GM21360 (cell line): Measurements from ENCODE around the gene PRRG3.
"Not testable (repeated sequence)": the region's sequence is repeated elsewhere in the genome, so short reads cannot be mapped to it uniquely, and the experiment has no call there.

ENCODE experiments used
- ATAC-seq: cut with Tn5 transposase; IDR thresholded peaks from one replicate; pipeline ENCODE4 v1.9.1; 2021; ENCODE audit warnings: mild to moderate bottlenecking, moderate library complexity; ENCODE audit not compliant: unreplicated experiment

The PRRG3 gene

DNA sequence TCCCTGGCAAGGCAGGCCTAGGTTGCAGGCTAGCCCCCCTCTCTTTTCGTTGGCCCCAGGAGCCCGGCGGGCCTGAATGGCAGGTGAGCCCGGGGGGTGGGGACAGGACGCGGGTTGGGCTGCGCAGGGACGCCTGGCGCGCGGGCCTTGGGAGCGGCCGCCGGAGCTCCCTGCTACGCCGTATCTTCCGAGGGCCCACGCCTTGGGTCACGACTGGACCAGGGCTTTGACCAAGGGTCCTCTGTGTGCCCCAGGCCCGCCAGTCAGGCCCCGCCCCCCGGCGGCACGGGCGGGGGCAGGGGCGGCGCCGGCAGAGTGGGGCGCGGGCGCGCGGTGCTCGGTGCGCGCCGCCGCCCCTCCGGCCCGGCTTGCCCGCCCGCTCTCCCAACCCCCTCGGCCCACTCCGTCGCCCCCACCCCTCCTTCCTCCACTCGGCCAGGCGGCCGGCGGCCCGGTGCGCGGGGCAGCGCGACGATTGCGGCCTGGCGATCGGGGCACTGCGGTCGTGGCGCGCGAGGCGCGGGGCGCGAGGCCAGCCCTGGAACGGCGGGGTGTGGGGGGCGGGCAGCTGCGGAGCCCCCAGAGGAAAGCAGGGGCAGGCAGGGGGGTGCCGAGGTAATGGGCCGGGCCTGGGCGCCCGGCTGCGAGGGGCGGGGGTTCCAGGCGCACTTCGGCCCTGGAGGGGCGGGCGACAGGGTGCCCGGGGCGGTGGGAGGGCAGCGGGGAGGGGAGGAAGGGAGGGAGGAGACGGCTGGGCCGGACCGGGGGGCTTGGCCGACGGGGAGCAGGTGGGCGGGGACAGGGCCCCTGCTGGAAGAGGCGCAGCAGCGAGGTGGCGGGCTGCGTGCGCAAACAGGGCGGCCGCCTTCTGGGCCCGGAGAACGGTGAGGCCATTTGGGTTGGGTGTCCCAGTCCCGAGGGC lies at the start of gene PRRG3:
TSS of gene PRRG3 (plus strand) at position 798 of the 922 bp plus-strand sequence. CDS start 3,357 bp downstream, outside the sequence.
- no peak for ATAC-seq

DNA sequence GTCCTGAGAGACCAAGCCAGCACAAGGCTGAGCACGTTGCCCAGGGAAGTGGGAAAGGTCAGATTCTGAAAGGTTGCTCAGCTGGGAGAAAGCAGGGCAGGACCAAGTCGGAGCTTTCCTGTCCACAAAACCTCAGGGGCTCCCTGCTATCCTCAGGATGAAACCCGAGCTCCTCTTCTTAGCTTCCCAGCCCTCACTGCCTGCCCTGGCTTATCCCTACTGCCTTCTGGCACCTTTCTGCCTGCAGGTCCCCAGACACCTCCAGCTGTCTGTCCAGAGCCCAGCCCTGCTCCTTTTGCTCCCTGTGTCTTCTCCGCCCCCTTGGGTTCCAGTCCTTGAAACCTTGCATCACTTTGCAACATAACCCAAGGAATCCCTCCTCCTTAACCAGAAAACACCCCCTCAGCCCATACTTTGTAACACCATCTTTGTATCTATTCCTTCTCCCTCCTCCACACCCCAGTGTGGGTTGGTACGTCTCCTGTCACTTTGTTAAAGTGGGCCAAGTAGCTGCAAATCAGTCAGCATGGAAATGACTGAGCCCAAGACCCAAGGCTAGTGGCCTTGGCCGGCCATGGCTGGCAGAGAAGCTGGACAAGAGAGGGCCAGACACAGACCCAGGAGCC lies 20.0 kb upstream of the PRRG3 start:
- ATAC-seq: no peak

GRCh38 chrX:151676196-151676595 lies 19.1 kb upstream of the PRRG3 start:
- no peak for ATAC-seq

DNA sequence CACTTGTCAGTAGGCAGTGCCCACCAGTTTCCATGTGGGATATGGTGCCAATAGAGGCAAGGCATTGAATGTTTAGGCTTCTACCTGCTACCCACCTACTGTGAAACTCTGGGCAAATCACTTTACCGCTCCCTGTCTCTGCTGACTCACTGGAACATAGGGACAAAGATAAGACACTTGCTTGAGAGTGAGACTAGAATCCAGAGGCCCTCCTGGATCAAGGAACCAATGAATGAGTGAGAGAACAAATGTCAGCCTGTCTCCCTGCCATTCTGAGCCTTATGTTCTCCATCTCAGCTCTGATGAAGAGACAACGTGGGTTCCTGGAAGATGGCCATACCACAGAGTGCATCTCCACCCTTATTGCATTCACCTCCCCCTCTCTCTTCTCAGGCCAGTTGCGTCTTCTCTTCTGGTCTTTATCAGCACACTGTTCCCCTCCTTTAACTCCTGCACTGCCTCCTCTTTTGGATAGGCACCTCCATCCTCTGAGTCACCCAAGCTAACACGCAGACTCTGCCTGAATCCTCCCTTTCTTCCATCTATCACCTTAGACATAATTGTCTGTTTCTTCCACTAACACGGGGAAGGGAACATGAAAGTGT lies 15.4 kb upstream of the PRRG3 start:
- ATAC-seq: no peak

DNA sequence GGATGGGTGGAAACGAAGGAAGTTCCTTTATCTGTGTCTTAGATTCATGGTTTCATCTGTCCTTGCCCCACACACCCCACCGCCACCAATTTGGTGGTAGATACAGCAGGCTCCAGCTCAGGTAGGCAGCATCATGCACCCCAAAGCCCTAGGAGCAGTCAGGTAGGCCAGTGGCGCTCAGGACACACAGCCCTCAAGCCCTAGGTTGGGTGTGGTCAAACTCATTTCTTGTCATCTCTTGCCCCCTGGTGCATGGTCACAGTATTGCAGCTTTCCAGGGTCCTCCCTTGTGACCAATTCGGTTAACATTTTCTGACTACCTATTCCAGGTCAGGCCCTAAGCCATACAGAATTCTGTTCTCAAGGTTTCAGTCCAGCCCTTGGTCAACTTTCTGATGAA lies 14.5 kb upstream of the PRRG3 start:
- ATAC-seq: peak; percentile 97

DNA sequence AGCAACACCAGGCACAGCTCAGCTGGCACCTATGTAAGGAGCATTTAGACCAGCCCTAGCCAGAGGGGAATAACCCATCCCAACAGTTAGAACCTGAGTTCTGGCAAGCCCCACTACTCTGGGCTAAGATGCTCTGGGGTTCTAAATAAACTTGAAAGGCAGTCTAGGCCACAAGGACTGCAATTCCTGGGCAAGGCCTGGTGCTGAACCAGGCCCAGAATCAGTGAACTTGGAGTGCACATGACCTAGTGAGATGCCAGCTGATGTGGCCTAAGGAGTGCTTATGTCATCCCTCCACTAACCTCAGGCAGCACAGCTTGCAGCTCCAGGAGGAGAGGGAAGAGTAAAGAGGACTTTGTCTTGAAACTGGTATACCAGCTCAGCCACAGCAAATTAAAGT lies 7.6 kb upstream of the PRRG3 start:
- no peak for ATAC-seq

DNA sequence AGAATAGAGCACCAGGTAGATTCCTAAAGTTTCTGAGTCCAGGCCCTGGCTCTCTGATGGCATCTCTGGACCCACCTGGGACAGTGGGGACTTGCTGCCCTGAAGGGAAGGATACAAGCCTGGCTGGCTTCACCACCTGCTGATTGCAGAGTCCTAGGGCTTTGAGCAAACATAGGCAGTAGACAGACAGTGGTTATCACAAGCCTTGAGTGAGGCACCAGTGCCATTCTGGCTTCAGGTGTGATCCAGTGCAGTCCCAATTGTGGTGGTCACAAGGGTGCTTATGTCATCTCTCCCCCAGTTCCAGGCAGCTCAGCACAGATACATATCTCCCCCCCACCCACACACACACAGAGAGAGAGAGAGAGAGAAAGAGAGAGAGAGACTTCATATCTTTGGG lies 6.6 kb upstream of the PRRG3 start:
- no peak for ATAC-seq

- no peak for ATAC-seq
These were observed 2.4 kb upstream of the PRRG3 start for GRCh38 chrX:151692825-151693224.

DNA sequence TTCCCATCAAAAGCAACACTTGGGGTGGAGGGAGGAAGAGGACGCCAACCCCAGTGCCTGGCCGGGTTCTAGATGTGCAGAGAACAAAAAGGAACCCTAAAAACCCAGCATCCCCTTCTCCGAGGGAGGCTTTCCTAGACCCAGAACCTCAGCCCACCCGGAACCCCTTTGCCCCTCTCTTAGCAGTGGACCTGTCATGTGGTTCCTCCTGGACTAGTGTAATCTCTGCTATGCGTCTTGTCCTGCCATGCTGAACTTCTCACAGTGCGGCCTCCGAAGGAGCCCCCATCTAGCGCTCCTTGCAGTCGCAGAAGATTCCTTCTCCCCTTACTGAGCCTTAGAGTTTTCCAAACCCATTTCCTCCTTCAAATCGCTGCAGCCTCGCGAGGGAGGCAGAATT lies 1.1 kb upstream of the PRRG3 start:
- ATAC-seq: no peak

DNA sequence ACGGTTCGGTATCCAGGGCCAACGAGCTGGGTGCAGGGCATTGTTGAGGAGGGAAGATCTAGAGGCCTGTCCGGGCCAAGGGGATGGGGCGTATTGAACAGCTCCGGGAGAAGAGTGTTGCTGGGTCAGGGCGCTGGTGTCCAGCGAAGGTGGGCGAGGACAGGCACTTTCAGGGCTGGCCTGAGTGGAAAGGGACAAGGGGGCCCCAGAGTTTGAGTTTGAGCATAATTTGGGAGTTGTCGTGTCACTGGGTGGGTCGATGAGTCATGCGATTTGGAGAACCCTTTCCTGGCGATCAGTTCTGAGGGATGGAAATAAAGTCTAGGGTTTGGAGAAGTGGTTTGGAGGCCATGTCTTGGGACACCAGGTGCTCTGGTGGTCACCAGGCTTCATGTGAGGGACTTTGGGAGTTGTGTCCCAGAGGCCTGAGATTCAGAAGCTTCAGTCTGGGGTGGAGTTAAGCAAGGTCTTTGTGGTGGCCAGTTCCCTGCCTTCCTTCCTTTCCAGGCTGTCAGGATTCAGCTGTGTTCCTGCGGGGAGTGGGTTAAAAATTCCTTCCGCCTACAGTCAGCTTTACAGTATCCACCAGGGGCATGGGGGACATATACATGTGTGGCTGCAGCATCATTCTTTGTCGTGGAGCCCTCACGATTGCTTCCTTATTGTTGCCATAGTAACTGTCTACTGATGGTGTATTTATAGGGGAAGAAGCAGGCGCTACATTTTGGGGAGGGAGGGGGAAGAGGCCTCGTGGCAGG lies 504 bp downstream of the PRRG3 start:
- ATAC-seq: no peak

DNA sequence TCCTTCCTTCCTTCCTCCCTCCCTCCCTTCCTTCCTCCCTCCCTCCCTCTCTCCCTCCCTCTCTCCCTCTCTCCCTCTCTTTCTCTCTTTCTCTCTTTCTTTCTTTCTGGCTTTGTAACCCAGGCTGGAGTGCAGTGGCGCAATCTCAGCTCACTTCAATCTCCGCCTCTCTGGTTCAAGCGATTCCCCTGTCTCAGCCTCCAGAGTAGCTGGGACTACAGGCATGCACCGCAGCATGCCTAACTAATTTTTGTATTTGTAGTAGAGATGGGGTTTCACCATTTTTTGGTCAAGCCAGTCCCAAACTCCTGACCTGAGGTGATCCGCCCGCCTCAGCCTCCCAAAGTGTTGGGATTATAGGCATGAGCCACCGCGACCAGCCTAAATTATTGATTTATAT lies 1.8 kb downstream of the PRRG3 start:
- ATAC-seq: not testable (repeated sequence)

DNA sequence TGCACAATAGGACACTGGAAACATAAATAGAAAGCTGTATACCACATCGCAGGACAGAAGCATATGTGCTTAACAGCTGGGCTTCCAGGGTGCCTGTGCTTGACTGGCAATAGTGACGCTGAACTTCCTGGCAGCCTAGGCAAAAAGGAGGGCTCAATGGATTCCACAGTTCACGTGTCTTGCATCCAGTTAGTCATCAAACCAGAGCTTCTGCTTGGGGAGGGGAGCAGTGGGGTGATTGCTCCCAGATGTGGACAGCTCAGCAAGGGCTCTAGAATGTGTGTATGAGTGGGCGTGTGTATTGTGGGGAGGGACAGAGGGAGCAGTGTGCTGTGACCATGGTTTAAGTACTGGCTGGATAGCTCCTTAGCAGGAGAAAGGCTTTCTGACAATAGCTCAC lies 2.3 kb downstream of the PRRG3 start:
- no peak for ATAC-seq

GRCh38 chrX:151698485-151698884 lies 3.2 kb downstream of the PRRG3 start:
- ATAC-seq: no peak

DNA sequence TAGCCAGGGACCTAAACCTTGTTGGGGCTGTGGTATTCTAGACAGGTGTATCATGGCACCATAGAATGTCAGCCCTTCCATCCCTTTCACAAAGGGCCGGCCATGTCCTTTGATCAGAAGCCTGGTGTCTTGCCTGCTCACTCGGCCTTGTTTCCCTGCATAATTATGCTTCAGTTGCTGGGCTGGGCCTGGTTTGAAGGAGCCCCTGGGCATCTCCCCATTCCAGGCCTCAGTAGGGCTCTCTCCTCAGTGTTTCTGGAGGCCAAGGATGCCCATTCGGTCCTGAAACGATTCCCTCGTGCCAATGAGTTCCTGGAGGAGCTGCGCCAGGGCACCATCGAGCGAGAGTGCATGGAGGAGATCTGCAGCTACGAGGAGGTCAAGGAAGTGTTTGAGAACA lies 4.5 kb downstream of the PRRG3 start:
- no peak for ATAC-seq

DNA sequence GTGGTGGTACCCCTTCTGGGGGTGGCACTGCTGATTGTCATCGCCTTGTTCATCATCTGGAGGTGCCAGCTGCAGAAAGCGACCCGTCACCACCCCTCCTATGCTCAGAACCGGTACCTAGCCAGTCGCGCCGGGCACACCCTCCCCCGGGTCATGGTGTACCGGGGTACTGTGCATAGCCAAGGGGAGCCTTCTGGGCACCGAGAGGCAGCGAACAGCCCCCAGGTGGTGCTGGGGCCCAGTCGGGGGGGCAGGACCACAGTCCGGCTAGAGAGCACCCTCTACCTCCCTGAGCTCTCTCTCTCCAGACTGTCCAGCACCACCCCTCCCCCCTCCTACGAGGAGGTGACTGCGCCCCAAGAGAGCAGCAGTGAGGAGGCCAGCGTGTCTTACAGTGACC lies 5.3 kb downstream of the PRRG3 start:
- ATAC-seq: no peak

- no peak for ATAC-seq
These were observed 5.8 kb downstream of the PRRG3 start for GRCh38 chrX:151701071-151701470.

GRCh38 chrX:151701531-151701930 lies 6.3 kb downstream of the PRRG3 start:
- ATAC-seq: no peak

DNA sequence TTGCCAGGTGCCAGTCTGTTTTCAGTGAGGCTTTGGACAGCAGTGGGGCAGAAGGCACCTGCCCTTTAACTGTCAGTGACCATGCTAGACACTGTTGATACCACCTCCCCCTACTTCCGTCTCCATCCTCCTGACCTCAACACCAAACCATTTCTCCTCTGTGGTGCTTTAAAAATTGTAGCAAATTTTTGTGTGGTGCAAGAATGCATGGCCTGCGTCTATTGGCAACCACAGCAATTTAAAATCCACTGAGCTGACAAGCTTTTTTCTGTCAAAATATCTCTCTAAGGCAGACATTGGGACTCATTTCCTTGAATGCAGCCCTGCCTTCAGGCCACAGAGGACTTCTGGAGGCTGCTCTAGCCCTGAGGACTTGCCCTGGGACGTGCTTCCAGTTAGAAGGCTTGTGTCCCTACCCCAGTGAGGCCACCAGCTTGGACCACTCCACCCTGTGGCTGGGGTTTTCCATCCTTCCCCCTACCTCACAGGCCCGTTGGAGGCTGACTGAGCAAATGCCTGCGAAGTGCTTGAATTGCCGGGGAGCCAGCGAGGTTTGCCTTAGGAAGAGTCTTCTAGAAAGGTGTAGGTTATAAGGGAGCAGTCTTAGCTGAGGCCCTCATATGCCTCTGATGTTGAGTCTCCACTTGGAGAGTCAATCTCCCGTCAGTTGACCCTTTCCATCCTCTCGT lies 6.9 kb downstream of the PRRG3 start:
- ATAC-seq: no peak

DNA sequence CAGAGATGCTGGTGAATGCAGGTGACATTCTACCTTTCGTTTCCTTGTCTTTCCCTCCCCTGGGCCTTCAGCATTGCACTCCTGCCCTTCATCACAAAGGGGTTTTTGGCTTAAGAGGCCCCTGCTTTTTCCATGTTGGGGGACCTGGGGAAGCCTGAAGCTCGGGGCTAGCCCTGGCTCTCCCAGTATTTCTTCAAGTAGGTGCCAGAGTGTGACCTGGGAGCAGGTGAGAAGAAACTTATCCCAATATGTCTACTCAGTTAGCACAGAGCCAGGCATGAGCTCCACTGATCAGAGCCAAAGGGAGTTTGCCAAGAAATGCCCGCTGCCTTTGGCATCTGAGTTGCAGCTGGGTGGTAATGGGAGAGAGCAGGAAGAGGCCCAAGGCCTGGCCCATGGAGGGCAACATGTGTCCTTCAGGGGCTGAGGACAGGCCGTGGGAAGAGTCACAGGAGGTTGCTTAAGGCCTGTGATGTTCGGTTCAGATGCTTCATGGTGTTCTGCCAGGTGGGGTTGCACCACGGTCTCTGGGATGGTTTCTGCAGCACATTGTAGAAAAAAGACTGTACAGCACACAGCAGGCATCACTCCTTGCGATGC lies 7.6 kb downstream of the PRRG3 start:
- ATAC-seq: no peak

- ATAC-seq: no peak
These were observed 8.2 kb downstream of the PRRG3 start for GRCh38 chrX:151703487-151703886.
